ENCODE results near the gene PIK3CD. TPM values are rescaled to one million over a fixed set of nuclear protein-coding genes. Genes with fewer than 3 reads are reported as not detected.

The PIK3CD gene
- total RNA-seq, 4 donors from 2014 or later, result 4.2 to 5.4 (median 5.0) TPM

DNA sequence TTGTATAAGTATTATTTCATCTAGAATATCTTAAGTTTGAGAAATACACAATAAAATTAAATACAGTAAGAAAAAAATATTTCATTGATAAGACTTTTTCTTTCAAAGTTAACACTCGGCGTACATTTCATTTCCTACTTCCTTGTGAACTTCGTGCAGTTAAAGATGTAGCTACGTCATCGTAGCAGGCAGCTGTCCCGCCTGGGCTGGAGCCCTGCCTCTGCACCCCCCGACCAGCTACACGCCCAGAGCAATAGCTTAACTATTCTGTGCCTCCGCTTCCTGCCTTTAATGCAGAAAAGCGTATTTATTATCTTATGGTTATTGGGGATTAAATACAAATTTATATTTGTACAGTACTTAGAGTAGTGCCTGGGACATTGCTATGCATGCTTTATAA lies 118.8 kb downstream of the PIK3CD start:
- no peak for TF ChIP-seq POLR2A (IDR thresholded peaks at IDR 0.05)
- TF ChIP-seq, protein P1, sequence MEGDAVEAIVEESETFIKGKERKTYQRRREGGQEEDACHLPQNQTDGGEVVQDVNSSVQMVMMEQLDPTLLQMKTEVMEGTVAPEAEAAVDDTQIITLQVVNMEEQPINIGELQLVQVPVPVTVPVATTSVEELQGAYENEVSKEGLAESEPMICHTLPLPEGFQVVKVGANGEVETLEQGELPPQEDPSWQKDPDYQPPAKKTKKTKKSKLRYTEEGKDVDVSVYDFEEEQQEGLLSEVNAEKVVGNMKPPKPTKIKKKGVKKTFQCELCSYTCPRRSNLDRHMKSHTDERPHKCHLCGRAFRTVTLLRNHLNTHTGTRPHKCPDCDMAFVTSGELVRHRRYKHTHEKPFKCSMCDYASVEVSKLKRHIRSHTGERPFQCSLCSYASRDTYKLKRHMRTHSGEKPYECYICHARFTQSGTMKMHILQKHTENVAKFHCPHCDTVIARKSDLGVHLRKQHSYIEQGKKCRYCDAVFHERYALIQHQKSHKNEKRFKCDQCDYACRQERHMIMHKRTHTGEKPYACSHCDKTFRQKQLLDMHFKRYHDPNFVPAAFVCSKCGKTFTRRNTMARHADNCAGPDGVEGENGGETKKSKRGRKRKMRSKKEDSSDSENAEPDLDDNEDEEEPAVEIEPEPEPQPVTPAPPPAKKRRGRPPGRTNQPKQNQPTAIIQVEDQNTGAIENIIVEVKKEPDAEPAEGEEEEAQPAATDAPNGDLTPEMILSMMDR (IDR thresholded peaks at IDR 0.05), result no peak
- intact Hi-C loops (cut with DNase I; ENCODE audit: low total_unique reads), result no loop called here
- DNase-seq (ENCODE audit: low spot score in 2 of 2), result no peak
- 75 to 85% methylated on average over 10 of the region's 10 CpGs for WGBS, 2 donors
- no peak overlapping the region for H3K4me3 ChIP-seq (ENCODE audit: low read depth, poor library complexity, severe bottlenecking)

DNA sequence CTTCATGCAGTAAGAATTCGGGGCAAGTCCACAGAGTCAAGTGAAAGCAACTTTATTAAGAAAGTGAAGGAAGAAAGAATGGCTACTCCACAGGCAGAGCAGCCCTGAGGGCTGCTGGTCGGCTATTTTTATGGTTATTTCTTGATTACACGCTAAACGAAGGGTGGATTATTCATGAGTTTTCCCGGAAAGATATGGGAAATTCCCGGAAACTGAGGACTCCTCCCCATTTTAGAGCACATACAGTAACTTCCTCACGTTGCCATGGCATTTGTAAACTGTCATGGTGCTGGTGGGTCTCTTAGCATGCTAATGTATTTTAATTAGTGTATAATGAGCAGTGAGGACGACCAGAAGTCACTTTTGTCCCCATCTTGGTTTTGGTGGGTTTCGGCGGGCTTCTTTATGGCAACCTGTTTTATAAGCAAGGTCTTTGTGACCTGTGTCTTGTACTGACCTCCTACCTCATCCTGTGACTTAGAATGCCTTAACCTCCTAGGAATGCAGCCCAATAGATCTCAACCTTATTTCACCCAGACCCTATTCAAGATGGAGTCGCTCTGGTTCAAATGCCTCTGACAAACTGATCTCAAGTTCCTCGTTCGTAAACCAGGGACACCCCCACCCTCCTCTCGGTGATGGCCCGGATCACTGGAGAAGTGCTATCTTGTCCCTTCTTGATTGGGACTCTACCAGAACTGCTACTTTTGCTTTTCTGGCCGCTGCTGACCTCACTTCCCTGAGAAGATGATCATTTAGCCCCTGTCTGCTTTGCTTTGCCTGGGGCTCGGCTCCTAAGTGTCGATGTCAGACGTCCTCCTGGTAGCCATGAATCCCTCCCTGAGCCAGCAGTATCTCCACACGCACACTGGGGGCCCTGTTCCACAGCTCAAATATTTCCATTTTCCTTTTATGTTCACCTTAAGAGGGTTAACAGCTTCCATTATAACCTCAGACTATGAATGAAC lies 123.5 kb downstream of the PIK3CD start:
- 82 to 84% methylated on average over 20 of the region's 20 CpGs for WGBS, 2 donors
- intact Hi-C loops (cut with DNase I; ENCODE audit: low total_unique reads), result no loop called here
- TF ChIP-seq POLR2A (IDR thresholded peaks at IDR 0.05), result no peak
- TF ChIP-seq, protein P1 (IDR thresholded peaks at IDR 0.05), result no peak
- DNase-seq (ENCODE audit: low spot score in 2 of 2), result no peak
- no peak overlapping the region for H3K4me3 ChIP-seq (ENCODE audit: low read depth, poor library complexity, severe bottlenecking)

DNA sequence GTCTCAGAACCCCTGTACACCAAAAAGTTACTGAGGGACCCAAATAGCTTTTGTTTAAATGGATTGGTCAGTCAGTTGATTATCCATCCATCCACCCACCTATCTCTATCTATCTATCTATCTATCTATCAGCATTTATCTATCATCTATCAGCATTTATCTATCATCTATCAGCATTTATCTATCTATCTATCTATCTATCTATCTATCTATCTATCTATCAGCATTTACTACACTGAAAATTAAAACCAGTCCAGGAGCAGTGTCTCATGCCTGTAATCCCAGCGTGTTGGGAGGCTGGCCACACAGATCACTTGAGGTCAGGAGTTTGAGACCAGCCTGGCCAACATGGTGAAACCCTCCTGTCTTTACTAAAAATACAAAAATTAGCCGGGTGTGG lies 125.2 kb downstream of the PIK3CD start:
- intact Hi-C loops (cut with DNase I; ENCODE audit: low total_unique reads), result no loop called here
- WGBS, 2 donors, result 88 to 93% methylated on average over 2 of the region's 2 CpGs

More for the DNA sequence above, 125.2 kb downstream of the PIK3CD start:
- no peak overlapping the region for H3K4me3 ChIP-seq (ENCODE audit: low read depth, poor library complexity, severe bottlenecking)
- no peak for TF ChIP-seq POLR2A (IDR thresholded peaks at IDR 0.05)
- TF ChIP-seq, protein P1 (IDR thresholded peaks at IDR 0.05), result no peak
- DNase-seq (ENCODE audit: low spot score in 2 of 2), result no peak

Other genes with a start within 250 kb of the PIK3CD start
- gene SLC25A33, start 112.3 kb upstream of the PIK3CD start, total RNA-seq, result 1 to 10 TPM; 2.2 to 6.9 (median 4.8) TPM
- gene TMEM201, start 62.8 kb upstream of the PIK3CD start, total RNA-seq, result 10 to 100 TPM in 1 of 4 donors, 1 to 10 TPM in 3; 7.0 to 12.4 (median 9.7) TPM
- 100 to 1,000 TPM; 116 to 174 (median 150) TPM for gene CLSTN1, start 172.2 kb downstream of the PIK3CD start, total RNA-seq